ENCODE measurements around the gene ZNF768.
"Not testable (repeated sequence)": the region's sequence is repeated elsewhere in the genome, so short reads cannot be mapped to it uniquely, and the experiment has no call there.

ZNF768 gene

GRCh38 chr16:30556125-30556473 is 29.7 kb upstream of the ZNF768 start:
- DNase-seq (ENCODE audit: low read depth in 4 of 4, low spot score in 1 of 4) = no peak

- no peak for DNase-seq (ENCODE audit: low read depth in 4 of 4, low spot score in 1 of 4)
Observed at GRCh38 chr16:30555315-30556124, 29.2 kb upstream of the ZNF768 start.

- no peak for DNase-seq (ENCODE audit: low read depth in 4 of 4, low spot score in 1 of 4)
Observed at GRCh38 chr16:30554557-30555314, 28.4 kb upstream of the ZNF768 start.

GRCh38 chr16:30553393-30553899 is 27.1 kb upstream of the ZNF768 start:
- no peak for DNase-seq (ENCODE audit: low read depth in 4 of 4, low spot score in 1 of 4)

- DNase-seq (ENCODE audit: low read depth in 4 of 4, low spot score in 1 of 4) = no peak
Observed at GRCh38 chr16:30552956-30553355, 26.6 kb upstream of the ZNF768 start.

- DNase-seq (ENCODE audit: low read depth in 4 of 4, low spot score in 1 of 4) = peak in 1 of 4 experiments; percentile 49
Observed at GRCh38 chr16:30551781-30552180, 25.4 kb upstream of the ZNF768 start.

GRCh38 chr16:30548416-30549253 is 22.3 kb upstream of the ZNF768 start:
- DNase-seq (ENCODE audit: low read depth in 4 of 4, low spot score in 1 of 4) = no peak

- no peak for DNase-seq (ENCODE audit: low read depth in 4 of 4, low spot score in 1 of 4)
Observed at GRCh38 chr16:30546115-30546514, 19.7 kb upstream of the ZNF768 start.

GRCh38 chr16:30543067-30543466 is 16.7 kb upstream of the ZNF768 start:
- DNase-seq (ENCODE audit: low read depth in 4 of 4, low spot score in 1 of 4) = no peak

GRCh38 chr16:30541502-30542329 is 15.3 kb upstream of the ZNF768 start:
- DNase-seq (ENCODE audit: low read depth in 4 of 4, low spot score in 1 of 4) = no peak

GRCh38 chr16:30540916-30541464 is 14.6 kb upstream of the ZNF768 start:
- DNase-seq (ENCODE audit: low read depth in 4 of 4, low spot score in 1 of 4) = not testable (repeated sequence)

- DNase-seq (ENCODE audit: low read depth in 4 of 4, low spot score in 1 of 4) = not testable (repeated sequence)
Observed at GRCh38 chr16:30539986-30540526, 13.7 kb upstream of the ZNF768 start.

GRCh38 chr16:30539000-30539964 is 12.9 kb upstream of the ZNF768 start:
- no peak for DNase-seq (ENCODE audit: low read depth in 4 of 4, low spot score in 1 of 4)

GRCh38 chr16:30536391-30537024 is 10.1 kb upstream of the ZNF768 start:
- DNase-seq (ENCODE audit: low read depth in 4 of 4, low spot score in 1 of 4) = not testable (repeated sequence)

- peak in 3 of 4 experiments; percentile 52 to 67 (median 56) for DNase-seq (ENCODE audit: low read depth in 4 of 4, low spot score in 1 of 4)
Observed at GRCh38 chr16:30535777-30536190, 9.4 kb upstream of the ZNF768 start.

GRCh38 chr16:30535106-30535776 is 8.9 kb upstream of the ZNF768 start:
- peak in 1 of 4 experiments; percentile 28 for DNase-seq (ENCODE audit: low read depth in 4 of 4, low spot score in 1 of 4)

- peak; percentile 78 to 87 (median 84) for DNase-seq (ENCODE audit: low read depth in 4 of 4, low spot score in 1 of 4)
Observed at GRCh38 chr16:30534368-30535105, 8.2 kb upstream of the ZNF768 start, which contains the start of gene ZNF747. Gene ZNF747, minus strand, starts transcription at chr16:30534858. Its CDS starts 179 bp downstream, at chr16:30534679.

Measured in stimulated activated CD4-positive, alpha-beta T cell treated with anti-CD3 and anti-CD28 coated beads, Interleukin-1b, Interleukin-23, amount 100 ng/mL, for 24 hours (primary cell).